CD14-positive monocyte (primary cell): ENCODE results near the gene IER5. TPM values are rescaled to one million over a fixed set of nuclear protein-coding genes. Genes with fewer than 3 reads are reported as not detected.

Source experiments
- DNase-seq, 3 donors: peaks; one replicate each; pipeline ENCODE4 v3.0.0-alpha.2; 2011 to 2022
- H2AFZ ChIP-seq: 2 replicates; pipeline ENCODE4 v1.6.0; 2012; ENCODE audit warnings: mild to moderate bottlenecking, low read depth, low read length, inconsistent platforms; ENCODE audit not compliant: insufficient read depth, poor library complexity, severe bottlenecking
- H3K27ac ChIP-seq, 2 donors: 1 replicate in 1 of 2; 2 replicates in 1 of 2; pipeline ENCODE4 v1.5.1; 2012 to 2013; ENCODE audit warnings: low read length in 2 of 2, control low read depth in 1 of 2, inconsistent platforms in 1 of 2, low read depth in 1 of 2, mild to moderate bottlenecking in 1 of 2
- H3K27me3 ChIP-seq, 2 donors: one replicate each; pipeline versions ENCODE4 v1.6.0 to v1.6.1; 2011 to 2013; ENCODE audit warnings: low read length in 2 of 2; ENCODE audit not compliant: control insufficient read depth in 2 of 2, insufficient read depth in 2 of 2
- H3K36me3 ChIP-seq, 2 donors: replicated peaks in 1 of 2; 1 replicate in 1 of 2; 2 replicates in 1 of 2; pipeline versions ENCODE4 v1.5.1 to v1.6.1; 2012 to 2013; ENCODE audit warnings: low read length in 2 of 2, control low read depth in 1 of 2, inconsistent platforms in 1 of 2, mild to moderate bottlenecking in 1 of 2; ENCODE audit not compliant: insufficient read depth in 2 of 2, control insufficient read depth in 1 of 2
- H3K4me1 ChIP-seq, 2 donors: 1 replicate in 1 of 2; 2 replicates in 1 of 2; pipeline versions ENCODE4 v1.5.1 to v1.6.1; 2012 to 2013; ENCODE audit warnings: low read length in 2 of 2, control low read depth in 1 of 2, inconsistent platforms in 1 of 2, mild to moderate bottlenecking in 1 of 2, moderate library complexity in 1 of 2; ENCODE audit not compliant: insufficient read depth in 2 of 2, control insufficient read depth in 1 of 2
- H3K4me2 ChIP-seq: replicated peaks from 2 replicates; pipeline ENCODE3; 2012; ENCODE audit warnings: low read length, moderate library complexity, mild to moderate bottlenecking; ENCODE audit not compliant: poor library complexity, severe bottlenecking; ENCODE audit errors: extremely low read depth
- H3K4me3 ChIP-seq, 3 experiments: fragments of 200-600 bp in 1 of 3; sonication (generic) in 1 of 3; replicated peaks in 1 of 3; 1 replicate in 2 of 3; 2 replicates in 1 of 3; pipeline ENCODE4 v1.5.1; 2011 to 2013; ENCODE audit warnings: low read length in 3 of 3, mild to moderate bottlenecking in 3 of 3, control low read depth in 2 of 3, low read depth in 2 of 3, inconsistent platforms in 1 of 3, moderate library complexity in 1 of 3
- H3K79me2 ChIP-seq: 2 replicates; pipeline ENCODE4 v1.6.0; 2012; ENCODE audit warnings: mild to moderate bottlenecking, control low read depth, inconsistent platforms, low read length, moderate library complexity; ENCODE audit not compliant: insufficient read depth
- H3K9ac ChIP-seq: 2 replicates; pipeline ENCODE4 v1.6.0; 2017; ENCODE audit warnings: low read length, mild to moderate bottlenecking; ENCODE audit not compliant: insufficient read depth, poor library complexity, severe bottlenecking
- H3K9me3 ChIP-seq, 2 donors: replicated peaks in 1 of 2; 1 replicate in 1 of 2; 2 replicates in 1 of 2; pipeline versions ENCODE4 v1.5.1 to v1.6.1; 2012 to 2013; ENCODE audit warnings: low read length in 2 of 2, control low read depth in 1 of 2; ENCODE audit not compliant: control insufficient read depth in 1 of 2, insufficient read depth in 1 of 2
- H4K20me1 ChIP-seq: 2 replicates; pipeline ENCODE4 v1.6.0; 2012; ENCODE audit warnings: mild to moderate bottlenecking, low read length, control low read depth, moderate library complexity; ENCODE audit not compliant: insufficient read depth
- H3K27ac Mint-ChIP-seq, 7 donors: one replicate each; pipeline ENCODE4 v1.8.0; 2020; ENCODE audit warnings: mild to moderate bottlenecking in 7 of 7, mixed read lengths in 7 of 7, moderate library complexity in 6 of 7, inconsistent platforms in 2 of 7
- H3K27me3 Mint-ChIP-seq, 3 donors: one replicate each; pipeline ENCODE4 v1.8.0; 2021 to 2022; ENCODE audit warnings: low read depth in 3 of 3, mild to moderate bottlenecking in 3 of 3, mixed read lengths in 3 of 3, moderate library complexity in 3 of 3, inconsistent platforms in 1 of 3
- H3K36me3 Mint-ChIP-seq, 2 donors: one replicate each; pipeline ENCODE4 v1.8.0; 2020; ENCODE audit warnings: mixed read lengths in 2 of 2, inconsistent platforms in 1 of 2, mild to moderate bottlenecking in 1 of 2
- H3K4me1 Mint-ChIP-seq: one replicate; pipeline ENCODE4 v1.8.0; 2020; ENCODE audit warnings: mild to moderate bottlenecking, mixed read lengths
- H3K4me3 Mint-ChIP-seq, 2 donors: one replicate each; pipeline ENCODE4 v1.8.0; 2020; ENCODE audit warnings: mild to moderate bottlenecking in 2 of 2, mixed read lengths in 2 of 2, moderate library complexity in 1 of 2
- H3K9me3 Mint-ChIP-seq, 7 donors: one replicate each; pipeline ENCODE4 v1.8.0; 2020 to 2022; ENCODE audit warnings: mixed read lengths in 7 of 7, mild to moderate bottlenecking in 6 of 7, moderate library complexity in 6 of 7, inconsistent platforms in 2 of 7
- whole genome bisulfite sequencing: methylation state at CpG from one replicate; pipeline ENCODE4 v1.1.5; 2013; ENCODE audit warnings: missing lambda C conversion rate; ENCODE audit not compliant: insufficient coverage; 5-methylcytosine and 5-hydroxymethylcytosine counted together
- intact Hi-C, 2 donors: fragments of 100-400 bp; cut with micrococcal nuclease; formaldehyde crosslinking; loops; one replicate each; pipeline versions ENCODE4 v1.15.0 to v1.15.1; 2023
- polyA plus RNA-seq, 3 donors: library from polyadenylated mRNA; depleted of rRNA in 1 of 3; unstranded in 2 of 3; stranded (reverse) in 1 of 3; fragments of 300-500 nt in 2 of 3; fragments of >200 nt in 1 of 3; fragmentation: Illumina TruSeq in 2 of 3; gene quantifications; 1 replicate in 2 of 3; 2 replicates in 1 of 3; pipeline ENCODE4 v1.2.3, GENCODE V29; 2012 to 2021
- TF ChIP-seq, protein P1 (sequence below): fragments of 200-600 bp; IDR thresholded peaks from one replicate; pipeline ENCODE4 v1.8.0; 2022; ENCODE audit warnings: antibody characterized with exemption, mild to moderate bottlenecking

IER5 gene
- polyA plus RNA-seq, 3 donors = 13.7 to 110 (median 29.0) TPM

DNA sequence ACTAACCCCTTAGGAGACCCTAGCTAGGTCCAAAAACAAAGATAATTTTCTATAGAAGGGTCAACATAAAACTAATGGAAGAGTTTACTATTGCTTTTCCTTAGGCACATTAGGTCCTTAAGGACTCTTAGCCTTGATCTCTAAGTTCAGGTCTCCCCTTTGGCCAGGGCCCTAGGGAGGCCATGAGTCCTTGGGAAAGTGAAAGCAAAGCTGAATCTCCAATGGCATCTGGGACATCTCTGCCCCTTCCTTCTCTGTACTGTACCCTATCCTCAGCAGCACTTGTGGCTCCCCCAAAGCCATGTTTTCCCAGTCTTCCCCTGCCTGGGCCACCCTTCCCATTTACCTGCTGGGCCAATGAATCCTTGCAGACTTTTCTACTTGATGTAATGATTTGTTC is 14.3 kb downstream of the IER5 start:
- Mint-ChIP-seq H3K4me1 (peaks cover 81% of the 10 kb centered on the region), H3K36me3 (peaks cover 0 to 7% of the 10 kb centered on the region in 2 donors), H3K27me3 (peaks cover 30 to 38% (median 33%) of the 10 kb centered on the region in 3 donors), H3K9me3 (peaks cover 0 to 1% (median 0%) of the 10 kb centered on the region in 7 donors), H3K27ac (peak overlapping the region in 3 of 7 donors; percentile 0 to 33 (median 24)), H3K4me3 (peak overlapping the region in 1 of 2 donors; percentile 69)
- H3K27ac ChIP-seq = no peak overlapping the region
- no peak overlapping the region for H3K4me3 ChIP-seq
- H2AFZ ChIP-seq = no peak overlapping the region
- peaks cover 59 to 76% of the 10 kb centered on the region in 2 donors for H3K4me1 ChIP-seq
- H3K27me3 ChIP-seq = peaks cover 6 to 26% of the 10 kb centered on the region in 2 donors
- intact Hi-C loops = no loop called here
- H3K36me3 ChIP-seq = no peaks in the 10 kb centered on the region
- no peaks in the 10 kb centered on the region for H3K79me2 ChIP-seq
- H3K9me3 ChIP-seq = no peaks in the 10 kb centered on the region
- DNase-seq = no peak
- TF ChIP-seq, protein P1, sequence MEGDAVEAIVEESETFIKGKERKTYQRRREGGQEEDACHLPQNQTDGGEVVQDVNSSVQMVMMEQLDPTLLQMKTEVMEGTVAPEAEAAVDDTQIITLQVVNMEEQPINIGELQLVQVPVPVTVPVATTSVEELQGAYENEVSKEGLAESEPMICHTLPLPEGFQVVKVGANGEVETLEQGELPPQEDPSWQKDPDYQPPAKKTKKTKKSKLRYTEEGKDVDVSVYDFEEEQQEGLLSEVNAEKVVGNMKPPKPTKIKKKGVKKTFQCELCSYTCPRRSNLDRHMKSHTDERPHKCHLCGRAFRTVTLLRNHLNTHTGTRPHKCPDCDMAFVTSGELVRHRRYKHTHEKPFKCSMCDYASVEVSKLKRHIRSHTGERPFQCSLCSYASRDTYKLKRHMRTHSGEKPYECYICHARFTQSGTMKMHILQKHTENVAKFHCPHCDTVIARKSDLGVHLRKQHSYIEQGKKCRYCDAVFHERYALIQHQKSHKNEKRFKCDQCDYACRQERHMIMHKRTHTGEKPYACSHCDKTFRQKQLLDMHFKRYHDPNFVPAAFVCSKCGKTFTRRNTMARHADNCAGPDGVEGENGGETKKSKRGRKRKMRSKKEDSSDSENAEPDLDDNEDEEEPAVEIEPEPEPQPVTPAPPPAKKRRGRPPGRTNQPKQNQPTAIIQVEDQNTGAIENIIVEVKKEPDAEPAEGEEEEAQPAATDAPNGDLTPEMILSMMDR = no peak
- H3K4me2 ChIP-seq = no peak overlapping the region
- no peaks in the 10 kb centered on the region for H4K20me1 ChIP-seq
- no peak overlapping the region for H3K9ac ChIP-seq

DNA sequence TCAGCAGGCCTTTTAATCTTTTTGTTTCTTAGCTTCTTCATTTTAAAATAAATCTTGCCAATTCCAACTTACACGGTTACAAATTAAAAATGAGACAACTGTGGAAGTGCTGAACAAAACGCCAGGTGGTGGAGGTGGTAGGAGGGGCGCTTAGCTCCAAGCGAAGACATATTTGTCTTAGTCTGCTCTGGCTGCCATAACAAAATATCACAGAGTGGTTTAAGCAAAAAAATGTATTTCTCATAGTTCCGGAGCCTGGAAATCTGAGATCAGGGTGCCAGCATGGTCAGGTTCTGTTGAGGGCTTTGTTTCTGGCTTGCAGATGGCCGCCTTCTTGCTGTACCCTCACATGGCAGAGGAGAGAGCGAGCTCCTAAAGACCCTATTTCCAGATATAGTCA is 14.9 kb downstream of the IER5 start:
- Mint-ChIP-seq H3K9me3 (peaks cover 0 to 1% (median 0%) of the 10 kb centered on the region in 7 donors), H3K36me3 (peaks cover 0 to 5% of the 10 kb centered on the region in 2 donors), H3K4me1 (peaks cover 78% of the 10 kb centered on the region), H3K27ac (peak overlapping the region in 2 of 7 donors; percentile 0 to 36), H3K27me3 (peaks cover 35 to 36% (median 36%) of the 10 kb centered on the region in 3 donors), H3K4me3 (no peak overlapping the region)
- no peaks in the 10 kb centered on the region for H3K36me3 ChIP-seq
- 93% methylated on average over 3 of the region's 7 CpGs for WGBS
- no peaks in the 10 kb centered on the region for H4K20me1 ChIP-seq
- H3K79me2 ChIP-seq = no peaks in the 10 kb centered on the region
- H3K4me2 ChIP-seq = peak overlapping the region; percentile 93
- H3K4me3 ChIP-seq = no peak overlapping the region
- H3K9me3 ChIP-seq = no peaks in the 10 kb centered on the region
- peaks cover 6 to 26% of the 10 kb centered on the region in 2 donors for H3K27me3 ChIP-seq
- intact Hi-C loops = no loop called here
- H3K9ac ChIP-seq = no peak overlapping the region
- DNase-seq = no peak
- H2AFZ ChIP-seq = no peak overlapping the region
- no peak overlapping the region for H3K27ac ChIP-seq
- peaks cover 59 to 76% of the 10 kb centered on the region in 2 donors for H3K4me1 ChIP-seq
- TF ChIP-seq, protein P1 = no peak
